HCT116 (cell line): Measurements from ENCODE around the gene MADD.

Source experiments
- POLR2A ChIP-seq: IDR thresholded peaks from 2 replicates; pipeline ENCODE4 v1.7.0; 2011; ENCODE audit warnings: borderline replicate concordance; ENCODE audit not compliant: insufficient read depth, insufficient read length; ENCODE audit errors: extremely low read depth
- ZNF274 ChIP-seq: fragments of 200-500 bp; sonication (Bioruptor generic); IDR thresholded peaks from 2 replicates; pipeline ENCODE4 v1.6.1; 2014; ENCODE audit warnings: mild to moderate bottlenecking, low read depth, low read length, inconsistent platforms
- TF ChIP-seq, protein P1 (sequence below), 3 experiments: fragments of 200-600 bp in 1 of 3; sonication (generic) in 1 of 3; IDR thresholded peaks in 2 of 3; conservative IDR thresholded peaks in 1 of 3; 2 replicates each; pipeline ENCODE4 v1.5.1; 2012 to 2017; ENCODE audit warnings: low read depth in 2 of 3, low read length in 2 of 3, antibody characterized with exemption in 1 of 3, borderline replicate concordance in 1 of 3, control low read depth in 1 of 3, mild to moderate bottlenecking in 1 of 3, mixed read lengths in 1 of 3, mixed run types in 1 of 3, moderate library complexity in 1 of 3; ENCODE audit not compliant: insufficient read depth in 1 of 3
- TF ChIP-seq, protein P2 (sequence below): IDR thresholded peaks from 2 replicates; pipeline ENCODE4 v1.6.1; 2011; ENCODE audit warnings: mild to moderate bottlenecking, low read length, moderate library complexity; ENCODE audit not compliant: insufficient replicate concordance; ENCODE audit errors: extremely low read depth

DNA sequence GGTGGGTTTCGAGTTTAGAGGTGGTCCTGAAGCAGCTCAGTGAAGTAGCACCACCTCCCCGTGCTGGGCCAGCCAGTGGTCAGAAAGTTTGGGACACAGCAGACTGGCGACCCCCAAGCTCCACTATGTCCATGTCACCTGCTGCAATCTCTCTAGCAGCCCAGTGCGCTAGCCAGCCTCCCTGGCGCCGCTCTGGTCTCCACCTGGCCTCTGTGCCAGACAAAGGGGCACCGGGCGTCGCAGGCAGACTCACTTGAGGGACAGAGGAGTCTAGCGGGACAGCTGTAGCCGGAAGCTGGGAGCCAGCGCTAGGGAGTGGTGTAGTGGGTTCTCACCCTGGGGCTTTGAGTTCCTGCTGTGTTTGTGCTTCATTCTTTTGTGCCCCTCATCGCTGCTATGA is 57.1 kb downstream of the MADD start:
- TF ChIP-seq, protein P1, sequence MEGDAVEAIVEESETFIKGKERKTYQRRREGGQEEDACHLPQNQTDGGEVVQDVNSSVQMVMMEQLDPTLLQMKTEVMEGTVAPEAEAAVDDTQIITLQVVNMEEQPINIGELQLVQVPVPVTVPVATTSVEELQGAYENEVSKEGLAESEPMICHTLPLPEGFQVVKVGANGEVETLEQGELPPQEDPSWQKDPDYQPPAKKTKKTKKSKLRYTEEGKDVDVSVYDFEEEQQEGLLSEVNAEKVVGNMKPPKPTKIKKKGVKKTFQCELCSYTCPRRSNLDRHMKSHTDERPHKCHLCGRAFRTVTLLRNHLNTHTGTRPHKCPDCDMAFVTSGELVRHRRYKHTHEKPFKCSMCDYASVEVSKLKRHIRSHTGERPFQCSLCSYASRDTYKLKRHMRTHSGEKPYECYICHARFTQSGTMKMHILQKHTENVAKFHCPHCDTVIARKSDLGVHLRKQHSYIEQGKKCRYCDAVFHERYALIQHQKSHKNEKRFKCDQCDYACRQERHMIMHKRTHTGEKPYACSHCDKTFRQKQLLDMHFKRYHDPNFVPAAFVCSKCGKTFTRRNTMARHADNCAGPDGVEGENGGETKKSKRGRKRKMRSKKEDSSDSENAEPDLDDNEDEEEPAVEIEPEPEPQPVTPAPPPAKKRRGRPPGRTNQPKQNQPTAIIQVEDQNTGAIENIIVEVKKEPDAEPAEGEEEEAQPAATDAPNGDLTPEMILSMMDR (IDR thresholded peaks at IDR 0.05 in 2 of 3, conservative IDR thresholded peaks at IDR 0.05 in 1 of 3; ENCODE audit: borderline replicate concordance in 1 of 3, insufficient read depth in 1 of 3, low read depth in 2 of 3, low read length in 2 of 3) = no peak
- TF ChIP-seq, protein P2, sequence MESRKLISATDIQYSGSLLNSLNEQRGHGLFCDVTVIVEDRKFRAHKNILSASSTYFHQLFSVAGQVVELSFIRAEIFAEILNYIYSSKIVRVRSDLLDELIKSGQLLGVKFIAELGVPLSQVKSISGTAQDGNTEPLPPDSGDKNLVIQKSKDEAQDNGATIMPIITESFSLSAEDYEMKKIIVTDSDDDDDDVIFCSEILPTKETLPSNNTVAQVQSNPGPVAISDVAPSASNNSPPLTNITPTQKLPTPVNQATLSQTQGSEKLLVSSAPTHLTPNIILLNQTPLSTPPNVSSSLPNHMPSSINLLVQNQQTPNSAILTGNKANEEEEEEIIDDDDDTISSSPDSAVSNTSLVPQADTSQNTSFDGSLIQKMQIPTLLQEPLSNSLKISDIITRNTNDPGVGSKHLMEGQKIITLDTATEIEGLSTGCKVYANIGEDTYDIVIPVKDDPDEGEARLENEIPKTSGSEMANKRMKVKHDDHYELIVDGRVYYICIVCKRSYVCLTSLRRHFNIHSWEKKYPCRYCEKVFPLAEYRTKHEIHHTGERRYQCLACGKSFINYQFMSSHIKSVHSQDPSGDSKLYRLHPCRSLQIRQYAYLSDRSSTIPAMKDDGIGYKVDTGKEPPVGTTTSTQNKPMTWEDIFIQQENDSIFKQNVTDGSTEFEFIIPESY = no peak
- no peak for TF ChIP-seq POLR2A
- TF ChIP-seq ZNF274 = no peak
